ENCODE data around the gene ZNF154. TPM values are rescaled to one million over a fixed set of nuclear protein-coding genes. Genes with fewer than 3 reads are reported as not detected.
"Not testable (repeated sequence)": the region's sequence is repeated elsewhere in the genome, so short reads cannot be mapped to it uniquely, and the experiment has no call there.

The ZNF154 gene
- total RNA-seq, 4 donors from 2014 or later: 1.1 to 2.2 (median 1.8) TPM

- Histone ChIP-seq H3K4me3 (peak overlapping the region in 1 of 4 donors; percentile 92), H3K36me3 (peaks cover under 1 to 52% (median 24%) of the 10 kb centered on the region in 4 donors), H3K9me3 (peaks cover 31 to 52% of the 10 kb centered on the region in 2 donors), H3K27me3 (no peaks in the 10 kb centered on the region), H3K4me1 (peaks cover 0 to 14% (median 6%) of the 10 kb centered on the region in 4 donors), H3K27ac (no peak overlapping the region)
- in situ Hi-C loops (cut with MboI; ENCODE audit: low pct_ligation_motif_present in 1 of 4, low pct_unique_long_range_greater_than_20kb in 1 of 4, low sequenced_read_pairs in 3 of 4): loop anchor here in 1 of 4 donors (10.0 to 25.0 kb wide), 2 partner anchors 164 to 407 kb away; partner anchors contain the start of genes ZNF329 and ZNF417
- WGBS, 2 donors (ENCODE audit: low coverage in 1 of 2): 81 to 96% methylated on average over 3 of the region's 3 CpGs
- TF ChIP-seq POLR2A (IDR thresholded peaks at IDR 0.05) (no peak), POLR2AphosphoS5 (IDR thresholded peaks at IDR 0.05) (no peak), EP300 (IDR thresholded peaks at IDR 0.05; ENCODE audit: low read depth) (no peak)
- no peak for DNase-seq
- intact Hi-C loops (cut with DNase I; ENCODE audit: low total_unique reads): no loop called here
These were observed 39.0 kb upstream of the ZNF154 start for GRCh38 chr19:57748029-57748428.

GRCh38 chr19:57747472-57747807 is 38.4 kb upstream of the ZNF154 start:
- intact Hi-C loops (cut with DNase I; ENCODE audit: low total_unique reads): no loop called here
- 0 to 48% methylated on average over 1 to 6 of the region's 6 CpGs for WGBS, 2 donors (ENCODE audit: low coverage in 1 of 2)
- Histone ChIP-seq H3K36me3 (peaks cover 0 to 46% (median 20%) of the 10 kb centered on the region in 4 donors), H3K4me1 (peaks cover 0 to 14% (median 6%) of the 10 kb centered on the region in 4 donors), H3K9me3 (peaks cover 25 to 46% of the 10 kb centered on the region in 2 donors), H3K4me3 (peak overlapping the region; percentile 58 to 92 (median 84)), H3K27me3 (no peaks in the 10 kb centered on the region), H3K27ac (peak overlapping the region in 2 of 4 donors; percentile 88 to 89)
- in situ Hi-C loops (cut with MboI; ENCODE audit: low pct_ligation_motif_present in 1 of 4, low pct_unique_long_range_greater_than_20kb in 1 of 4, low sequenced_read_pairs in 3 of 4): loop anchor here in 1 of 4 donors (10.0 to 25.0 kb wide), 2 partner anchors 165 to 407 kb away; partner anchors contain the start of genes ZNF329 and ZNF417
- no peak for DNase-seq
- TF ChIP-seq POLR2AphosphoS5 (IDR thresholded peaks at IDR 0.05) (no peak), POLR2A (IDR thresholded peaks at IDR 0.05) (no peak), EP300 (IDR thresholded peaks at IDR 0.05; ENCODE audit: low read depth) (no peak), CTCF (IDR thresholded peaks at IDR 0.05) (no peak)

- in situ Hi-C loops (cut with MboI; ENCODE audit: low pct_ligation_motif_present in 1 of 4, low pct_unique_long_range_greater_than_20kb in 1 of 4, low sequenced_read_pairs in 3 of 4): loop anchor here in 1 of 4 donors (10.0 to 25.0 kb wide), 2 partner anchors 165 to 408 kb away; partner anchors contain the start of genes ZNF329 and ZNF417
- peak; percentile 85 for DNase-seq
- peak in 2 of 5 experiments; percentile 6 to 20 for TF ChIP-seq CTCF (IDR thresholded peaks at IDR 0.05)
- TF ChIP-seq EP300 (IDR thresholded peaks at IDR 0.05; ENCODE audit: low read depth): no peak
- peak; percentile 45 for TF ChIP-seq POLR2A (IDR thresholded peaks at IDR 0.05)
- peak; percentile 20 to 68 (median 60) for TF ChIP-seq POLR2AphosphoS5 (IDR thresholded peaks at IDR 0.05)
- H3K27ac ChIP-seq: peak within 1 kb of the TSS; percentile 81 to 89 (median 88)
- intact Hi-C loops (cut with DNase I; ENCODE audit: low total_unique reads): no loop called here
- peaks cover 22 to 40% of the 10 kb centered on the region in 2 donors for H3K9me3 ChIP-seq
- 2 to 12% methylated on average over 7 to 42 of the region's 51 CpGs for WGBS, 2 donors (ENCODE audit: low coverage in 1 of 2)
- peaks cover 0 to 40% (median 17%) of the 10 kb centered on the region in 4 donors for H3K36me3 ChIP-seq
- H3K27me3 ChIP-seq: no peaks in the 10 kb centered on the region
- H3K4me3 ChIP-seq: peak within 1 kb of the TSS; percentile 58 to 92 (median 84)
- peaks cover 0 to 14% (median 6%) of the 10 kb centered on the region in 4 donors for H3K4me1 ChIP-seq
These were observed 37.8 kb upstream of the ZNF154 start, which contains the start of gene ZNF776 for GRCh38 chr19:57746580-57747471. Gene ZNF776 (plus strand): TSS chr19:57746815. CDS start chr19:57747059, 244 bp downstream.

- H3K9me3 ChIP-seq; H3K27me3 ChIP-seq; H3K36me3 ChIP-seq; intact Hi-C loops (cut with DNase I; ENCODE audit: low total_unique reads); DNase-seq; H3K4me3 ChIP-seq; H3K4me1 ChIP-seq; H3K27ac ChIP-seq: not testable (repeated sequence)
- in situ Hi-C loops (cut with MboI; ENCODE audit: low pct_ligation_motif_present in 1 of 4, low pct_unique_long_range_greater_than_20kb in 1 of 4, low sequenced_read_pairs in 3 of 4): loop anchor here in 1 of 4 donors (25.0 kb wide), 1 partner anchor 174 kb away; the partner anchor contains the start of gene ZNF417
- WGBS, 2 donors (ENCODE audit: low coverage in 1 of 2): 89 to 97% methylated on average over 7 of the region's 7 CpGs
These were observed 29.8 kb upstream of the ZNF154 start for GRCh38 chr19:57738770-57739169.

GRCh38 chr19:57738320-57738719 is 29.3 kb upstream of the ZNF154 start:
- H3K4me1 ChIP-seq; H3K36me3 ChIP-seq; intact Hi-C loops (cut with DNase I; ENCODE audit: low total_unique reads); H3K27ac ChIP-seq; H3K4me3 ChIP-seq; H3K27me3 ChIP-seq: not testable (repeated sequence)
- peak; percentile 54 for DNase-seq
- in situ Hi-C loops (cut with MboI; ENCODE audit: low pct_ligation_motif_present in 1 of 4, low pct_unique_long_range_greater_than_20kb in 1 of 4, low sequenced_read_pairs in 3 of 4): loop anchor here in 1 of 4 donors (25.0 kb wide), 1 partner anchor 174 kb away; the partner anchor contains the start of gene ZNF417
- TF ChIP-seq CTCF (IDR thresholded peaks at IDR 0.05): peak; percentile 52 to 73 (median 63)
- 19 to 22% methylated on average over 3 to 10 of the region's 10 CpGs for WGBS, 2 donors (ENCODE audit: low coverage in 1 of 2)
- H3K9me3 ChIP-seq: peaks cover 8 to 11% of the 10 kb centered on the region in 2 donors

Data from transverse colon (tissue), 4 donors.